ENCODE data around the gene LCMT1. TPM values are rescaled to one million over a fixed set of nuclear protein-coding genes. Genes with fewer than 3 reads are reported as not detected.
"Not testable (repeated sequence)": the region's sequence is repeated elsewhere in the genome, so short reads cannot be mapped to it uniquely, and the experiment has no call there.

LCMT1 gene
- total RNA-seq, 1 experiment from 2014 or later = 31.0 TPM

DNA sequence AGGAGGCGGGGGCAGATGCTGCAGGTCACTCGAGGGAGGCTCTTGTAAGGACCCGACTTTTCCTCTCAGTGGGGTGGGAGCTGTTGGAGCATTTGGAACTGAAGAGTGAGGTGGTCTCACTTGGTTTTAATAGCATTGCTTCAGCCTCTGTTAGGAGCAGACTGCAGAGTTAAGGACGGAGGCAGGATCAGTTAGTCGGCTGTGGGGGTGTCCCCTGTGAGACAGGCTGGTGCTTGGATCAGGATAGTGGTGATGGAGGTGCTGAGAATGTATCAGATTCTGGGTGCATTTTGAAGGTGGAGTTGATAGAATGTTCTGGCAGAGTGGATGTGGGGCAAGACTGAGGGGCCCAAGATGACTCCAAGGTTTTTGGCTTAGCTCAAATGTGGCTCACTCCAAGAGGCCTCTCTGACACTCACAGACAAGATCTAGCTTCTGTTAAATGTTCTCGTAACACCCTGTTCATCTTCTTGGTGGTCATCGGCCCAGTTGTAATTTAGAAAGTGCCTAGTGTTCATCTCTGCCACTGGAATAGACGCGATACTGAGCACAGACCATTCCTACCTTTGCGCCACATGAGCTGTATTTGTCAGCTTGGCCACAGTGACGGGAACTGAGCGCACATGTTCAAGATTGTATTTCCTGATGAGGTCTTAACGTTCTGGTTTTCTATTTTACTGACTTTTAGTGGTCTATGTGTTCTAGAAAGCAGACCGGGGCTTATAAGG is 7.5 kb downstream of the LCMT1 start:
- Histone ChIP-seq H3K27me3 (ENCODE audit: low read length) (no peaks in the 10 kb centered on the region), H3K9me3 (ENCODE audit: low read length) (no peaks in the 10 kb centered on the region), H2AFZ (ENCODE audit: low read length) (no peak overlapping the region), H3K9me2 (replicated peaks; ENCODE audit: low read length) (no peaks in the 10 kb centered on the region), H4K20me1 (ENCODE audit: low read length) (no peaks in the 10 kb centered on the region), H3K4me3 (ENCODE audit: low read length) (no peak overlapping the region), H3F3A (ENCODE audit: low read length, unreplicated experiment) (no peaks in the 10 kb centered on the region), H3K4me2 (ENCODE audit: low read length) (no peak overlapping the region), H3K9ac (ENCODE audit: low read length) (no peak overlapping the region), H3K27ac (ENCODE audit: low read length) (no peak overlapping the region), H3K36me3 (ENCODE audit: low read depth, low read length) (no peaks in the 10 kb centered on the region; the same call in 1 of the 2 replicates), H3K4me1 (ENCODE audit: insufficient read depth, low read length) (no peaks in the 10 kb centered on the region), H3K79me2 (ENCODE audit: low read length) (peaks cover 52% of the 10 kb centered on the region)
- DNase-seq (no peak), ATAC-seq (no peak)
- ChIA-PET CTCF (interaction anchor here (0.7 kb wide), 1 partner anchor 16 kb away, joined by 4 read pairs; no protein-coding TSS in a partner anchor), POLR2A (ENCODE audit: unreplicated experiment) (no interaction called here)
- TF ChIP-seq, protein P1, sequence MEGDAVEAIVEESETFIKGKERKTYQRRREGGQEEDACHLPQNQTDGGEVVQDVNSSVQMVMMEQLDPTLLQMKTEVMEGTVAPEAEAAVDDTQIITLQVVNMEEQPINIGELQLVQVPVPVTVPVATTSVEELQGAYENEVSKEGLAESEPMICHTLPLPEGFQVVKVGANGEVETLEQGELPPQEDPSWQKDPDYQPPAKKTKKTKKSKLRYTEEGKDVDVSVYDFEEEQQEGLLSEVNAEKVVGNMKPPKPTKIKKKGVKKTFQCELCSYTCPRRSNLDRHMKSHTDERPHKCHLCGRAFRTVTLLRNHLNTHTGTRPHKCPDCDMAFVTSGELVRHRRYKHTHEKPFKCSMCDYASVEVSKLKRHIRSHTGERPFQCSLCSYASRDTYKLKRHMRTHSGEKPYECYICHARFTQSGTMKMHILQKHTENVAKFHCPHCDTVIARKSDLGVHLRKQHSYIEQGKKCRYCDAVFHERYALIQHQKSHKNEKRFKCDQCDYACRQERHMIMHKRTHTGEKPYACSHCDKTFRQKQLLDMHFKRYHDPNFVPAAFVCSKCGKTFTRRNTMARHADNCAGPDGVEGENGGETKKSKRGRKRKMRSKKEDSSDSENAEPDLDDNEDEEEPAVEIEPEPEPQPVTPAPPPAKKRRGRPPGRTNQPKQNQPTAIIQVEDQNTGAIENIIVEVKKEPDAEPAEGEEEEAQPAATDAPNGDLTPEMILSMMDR (conservative IDR thresholded peaks at IDR 0.05; ENCODE audit: low read depth, low read length) = no peak
- no peak for TF ChIP-seq EZH2 (IDR thresholded peaks at IDR 0.05; ENCODE audit: low read length, unreplicated experiment)
- TF ChIP-seq EZH2phosphoT487 (IDR thresholded peaks at IDR 0.05; ENCODE audit: borderline replicate concordance, low read length) = no peak
- BruUV-seq (replicated peaks) = no TSS peak
- intact Hi-C loops (cut with micrococcal nuclease) = no loop called here

DNA sequence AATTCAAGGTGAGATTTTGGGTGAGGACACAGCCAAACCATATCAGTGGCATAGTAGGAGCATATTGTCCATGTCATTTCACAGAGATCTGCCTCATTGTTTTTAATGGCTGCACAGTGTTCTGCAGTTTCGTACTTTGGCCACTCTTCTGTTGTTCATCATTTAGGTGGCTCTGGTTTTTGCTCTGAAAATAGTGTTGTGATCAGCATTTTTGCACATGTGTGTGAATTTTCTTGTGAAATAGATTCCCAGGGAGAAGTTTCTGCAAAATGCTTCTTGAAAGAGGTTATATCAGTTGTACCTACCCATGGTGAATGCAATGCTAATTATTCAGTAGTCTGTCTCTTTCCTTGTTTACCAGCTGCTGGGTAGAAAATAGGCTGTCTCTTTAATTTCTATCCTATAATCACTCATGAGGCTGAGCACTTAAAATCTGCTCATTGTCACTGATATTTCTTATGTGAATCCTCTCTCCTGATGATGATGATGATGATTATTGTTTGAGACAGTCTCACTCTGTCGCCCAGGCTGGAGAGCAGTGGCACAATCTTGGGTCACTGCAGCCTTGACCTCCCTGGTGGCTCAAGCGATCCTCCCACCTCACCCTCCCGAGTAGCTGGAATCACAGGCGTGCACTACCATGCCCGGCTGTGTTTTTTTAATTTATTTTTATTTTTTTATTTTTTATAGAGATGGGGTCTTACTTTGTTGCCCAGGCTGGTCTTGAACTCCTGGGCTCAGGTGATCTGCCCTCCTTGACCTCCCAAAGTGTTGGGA is 10.5 kb downstream of the LCMT1 start:
- no peak for TF ChIP-seq EZH2phosphoT487 (IDR thresholded peaks at IDR 0.05; ENCODE audit: borderline replicate concordance, low read length)
- TF ChIP-seq EZH2 (IDR thresholded peaks at IDR 0.05; ENCODE audit: low read length, unreplicated experiment) = no peak
- TF ChIP-seq, protein P1 (conservative IDR thresholded peaks at IDR 0.05; ENCODE audit: low read depth, low read length) = no peak
- Histone ChIP-seq H4K20me1 (ENCODE audit: low read length) (no peaks in the 10 kb centered on the region), H3F3A (ENCODE audit: low read length, unreplicated experiment) (no peaks in the 10 kb centered on the region), H3K27me3 (ENCODE audit: low read length) (no peaks in the 10 kb centered on the region), H3K4me1 (ENCODE audit: insufficient read depth, low read length) (peaks cover 9% of the 10 kb centered on the region), H3K4me3 (ENCODE audit: low read length) (no peak overlapping the region), H3K36me3 (ENCODE audit: low read depth, low read length) (no peaks in the 10 kb centered on the region), H3K9ac (ENCODE audit: low read length) (no peak overlapping the region), H3K9me3 (ENCODE audit: low read length) (no peaks in the 10 kb centered on the region), H2AFZ (ENCODE audit: low read length) (no peak overlapping the region), H3K4me2 (ENCODE audit: low read length) (no peak overlapping the region), H3K9me2 (replicated peaks; ENCODE audit: low read length) (no peaks in the 10 kb centered on the region), H3K27ac (ENCODE audit: low read length) (no peak overlapping the region), H3K79me2 (ENCODE audit: low read length) (peaks cover 39% of the 10 kb centered on the region)
- intact Hi-C loops (cut with micrococcal nuclease) = no loop called here
- ChIA-PET CTCF (no interaction called here), POLR2A (ENCODE audit: unreplicated experiment) (no interaction called here)
- no TSS peak for BruUV-seq (replicated peaks)
- no peak for ATAC-seq
- DNase-seq = no peak

DNA sequence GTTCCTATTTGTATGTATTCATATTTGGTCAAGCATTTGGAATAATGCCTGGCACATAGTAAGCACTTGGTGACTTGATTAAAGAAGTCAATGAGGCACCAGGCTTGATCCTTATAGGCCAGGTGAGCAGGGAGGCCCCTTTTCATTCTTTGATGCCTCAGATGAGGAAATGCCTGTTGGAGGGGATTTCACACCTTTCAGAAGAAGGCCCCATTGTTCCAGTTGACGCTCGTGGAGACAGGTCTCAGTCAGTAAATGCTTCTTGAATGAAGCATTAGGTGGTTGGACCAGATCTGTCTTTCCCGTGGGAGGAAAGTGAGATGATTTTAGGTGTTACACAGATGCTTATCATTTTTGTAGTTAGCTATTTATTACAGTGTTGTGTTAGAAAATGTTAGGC is 13.0 kb downstream of the LCMT1 start:
- Histone ChIP-seq H3F3A (ENCODE audit: low read length, unreplicated experiment) (no peaks in the 10 kb centered on the region), H3K9ac (ENCODE audit: low read length) (no peak overlapping the region), H3K4me1 (ENCODE audit: insufficient read depth, low read length) (peaks cover 16% of the 10 kb centered on the region), H3K36me3 (ENCODE audit: low read depth, low read length) (no peaks in the 10 kb centered on the region), H3K27ac (ENCODE audit: low read length) (no peak overlapping the region), H3K4me3 (ENCODE audit: low read length) (no peak overlapping the region), H2AFZ (ENCODE audit: low read length) (no peak overlapping the region), H3K9me2 (replicated peaks; ENCODE audit: low read length) (no peaks in the 10 kb centered on the region), H4K20me1 (ENCODE audit: low read length) (peaks cover 11% of the 10 kb centered on the region; the same call in 1 of the 2 replicates), H3K79me2 (ENCODE audit: low read length) (peaks cover 36% of the 10 kb centered on the region), H3K4me2 (ENCODE audit: low read length) (no peak overlapping the region), H3K27me3 (ENCODE audit: low read length) (no peaks in the 10 kb centered on the region), H3K9me3 (ENCODE audit: low read length) (no peaks in the 10 kb centered on the region)
- POLR2A ChIA-PET (ENCODE audit: unreplicated experiment) = no interaction called here
- no TSS peak for BruUV-seq (replicated peaks)
- no peak for DNase-seq
- CTCF ChIA-PET = no interaction called here
- TF ChIP-seq EZH2phosphoT487 (IDR thresholded peaks at IDR 0.05; ENCODE audit: borderline replicate concordance, low read length) (no peak), EZH2 (IDR thresholded peaks at IDR 0.05; ENCODE audit: low read length, unreplicated experiment) (no peak)
- TF ChIP-seq, protein P1 (conservative IDR thresholded peaks at IDR 0.05; ENCODE audit: low read depth, low read length) = no peak
- no peak for ATAC-seq
- intact Hi-C loops (cut with micrococcal nuclease) = no loop called here

DNA sequence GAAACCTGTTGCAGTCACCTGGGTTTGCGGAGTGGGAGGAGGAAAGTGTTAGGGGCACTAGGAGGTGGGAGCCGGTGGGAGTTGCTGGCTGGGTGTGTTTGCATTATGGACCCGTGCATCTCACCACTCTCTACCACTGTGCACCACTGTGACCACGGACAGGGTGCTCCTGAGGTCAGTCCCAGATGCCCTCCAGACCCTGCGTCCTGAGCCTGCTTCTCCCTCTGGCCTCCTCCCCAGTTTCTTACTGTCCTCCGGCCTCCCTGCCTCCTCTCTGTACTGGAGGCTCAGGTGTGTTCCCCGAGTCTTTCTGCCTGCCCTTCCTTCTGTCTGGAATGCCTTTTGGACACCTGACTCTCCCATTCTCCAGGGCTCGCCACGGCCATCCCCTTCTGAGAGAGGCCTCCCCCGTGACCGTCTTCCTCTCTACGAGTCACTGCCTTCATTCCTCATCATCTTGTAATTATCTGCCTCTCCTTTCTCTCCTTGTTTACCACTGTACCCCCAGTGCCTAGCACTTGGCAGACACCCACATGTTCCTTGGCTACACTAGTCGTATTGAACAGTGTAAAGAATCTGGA is 14.6 kb downstream of the LCMT1 start:
- H3K9ac ChIP-seq (ENCODE audit: low read length); H3K9me3 ChIP-seq (ENCODE audit: low read length); H3K27me3 ChIP-seq (ENCODE audit: low read length); BruUV-seq (replicated peaks); H3K36me3 ChIP-seq (ENCODE audit: low read depth, low read length); H2AFZ ChIP-seq (ENCODE audit: low read length); H3F3A ChIP-seq (ENCODE audit: low read length, unreplicated experiment); H3K4me2 ChIP-seq (ENCODE audit: low read length); POLR2A ChIA-PET (ENCODE audit: unreplicated experiment); H3K4me3 ChIP-seq (ENCODE audit: low read length); H3K9me2 ChIP-seq (replicated peaks; ENCODE audit: low read length): not testable (repeated sequence)
- peak overlapping the region; percentile 33 for H3K27ac ChIP-seq (ENCODE audit: low read length)
- peaks cover 11% of the 10 kb centered on the region; the same call in 1 of the 2 replicates for H4K20me1 ChIP-seq (ENCODE audit: low read length)
- DNase-seq (peak; percentile 26), ATAC-seq (peak; percentile 55)
- peaks cover 36% of the 10 kb centered on the region for H3K79me2 ChIP-seq (ENCODE audit: low read length)
- CTCF ChIA-PET = interaction anchor here (0.6 to 1.2 kb wide), 3 partner anchors 9 to 99 kb away, joined by 9 to 19 read pairs (median 14); no protein-coding TSS in a partner anchor
- peaks cover 16% of the 10 kb centered on the region for H3K4me1 ChIP-seq (ENCODE audit: insufficient read depth, low read length)
- intact Hi-C loops (cut with micrococcal nuclease) = loop anchor here (2.0 to 5.0 kb wide), 2 partner anchors 71 to 101 kb away; no protein-coding TSS in a partner anchor
